Activated naive CD8-positive, alpha-beta T cell treated with anti-CD3 and anti-CD28 coated beads, Interleukin-2, amount 50 U/mL, for 16 hours (primary cell): ENCODE data around the gene GRAMD4.

ENCODE experiments used
- DNase-seq: peaks from one replicate; pipeline ENCODE4 v3.0.0-alpha.2; 2020; ENCODE audit warnings: low read depth, low spot score

GRAMD4 gene

DNA sequence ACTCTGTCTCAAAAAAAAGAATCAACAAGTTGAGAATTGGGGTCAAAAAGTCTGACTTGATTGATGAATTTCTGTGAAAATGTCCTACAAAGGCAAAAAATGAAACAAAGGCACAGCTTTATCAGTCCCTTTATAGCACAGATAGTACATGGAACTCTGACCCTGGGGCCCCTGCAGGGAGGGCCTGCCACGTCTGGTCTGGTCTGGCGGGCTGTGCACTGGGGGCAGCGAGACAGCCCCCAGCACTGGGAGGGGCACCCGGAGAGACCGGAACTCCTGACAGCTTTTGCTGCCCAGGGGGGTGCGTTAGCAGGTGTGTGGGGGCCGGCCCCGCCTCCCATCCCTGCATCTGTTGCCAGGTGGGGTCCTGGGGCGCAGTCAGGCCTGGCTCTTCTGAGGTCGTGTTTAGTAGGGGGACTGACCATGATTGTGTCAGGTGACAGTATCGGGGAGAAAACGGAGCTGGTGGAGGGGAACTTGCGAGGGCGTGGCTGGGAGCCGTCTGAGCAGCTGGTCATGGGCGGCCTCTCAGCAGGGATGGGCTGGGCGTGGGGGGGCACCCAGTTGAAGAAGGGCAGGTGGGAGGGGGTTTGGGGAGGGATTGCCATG, 51.7 kb downstream of the GRAMD4 start:
- no peak for DNase-seq

DNA sequence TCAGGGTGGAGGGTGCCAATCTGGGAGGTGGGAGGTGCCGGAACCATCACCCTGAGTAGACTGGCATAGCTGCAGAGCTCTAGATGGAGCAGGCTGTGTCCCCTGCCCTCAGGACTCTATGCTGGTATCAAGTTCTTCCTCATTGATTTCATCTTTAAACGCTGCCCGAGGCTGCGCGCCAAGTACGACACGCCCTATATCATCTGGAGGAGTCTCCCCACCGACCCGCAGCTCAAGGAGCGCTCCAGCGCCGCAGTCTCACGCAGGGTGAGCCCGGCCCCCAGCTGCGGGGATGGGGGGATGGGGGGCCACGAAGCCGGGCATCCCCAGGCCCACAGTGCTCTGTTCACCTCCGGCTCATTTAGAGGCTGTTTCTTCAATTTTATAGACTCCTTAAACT, 52.5 kb downstream of the GRAMD4 start:
- no peak for DNase-seq

DNA sequence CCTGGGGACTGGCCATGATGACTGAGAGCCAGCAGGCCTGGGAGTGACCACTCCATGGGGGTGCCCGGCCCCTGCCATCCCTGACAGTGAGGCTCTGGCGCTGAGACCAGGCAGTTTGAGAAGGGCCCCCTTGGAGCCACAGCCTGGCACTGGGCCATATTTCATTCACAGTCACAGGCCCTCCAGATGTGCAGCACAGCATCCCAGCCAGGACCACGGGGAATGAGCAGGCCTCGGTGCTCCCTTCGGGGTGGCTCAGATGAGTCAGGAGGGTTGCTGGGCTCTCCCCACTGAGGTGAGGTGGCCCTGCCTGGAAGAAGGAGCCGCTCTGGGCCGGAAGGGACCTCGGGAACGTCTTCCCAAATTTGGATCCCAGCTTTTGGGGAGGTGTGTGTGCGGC, 53.0 kb downstream of the GRAMD4 start:
- no peak for DNase-seq

DNA sequence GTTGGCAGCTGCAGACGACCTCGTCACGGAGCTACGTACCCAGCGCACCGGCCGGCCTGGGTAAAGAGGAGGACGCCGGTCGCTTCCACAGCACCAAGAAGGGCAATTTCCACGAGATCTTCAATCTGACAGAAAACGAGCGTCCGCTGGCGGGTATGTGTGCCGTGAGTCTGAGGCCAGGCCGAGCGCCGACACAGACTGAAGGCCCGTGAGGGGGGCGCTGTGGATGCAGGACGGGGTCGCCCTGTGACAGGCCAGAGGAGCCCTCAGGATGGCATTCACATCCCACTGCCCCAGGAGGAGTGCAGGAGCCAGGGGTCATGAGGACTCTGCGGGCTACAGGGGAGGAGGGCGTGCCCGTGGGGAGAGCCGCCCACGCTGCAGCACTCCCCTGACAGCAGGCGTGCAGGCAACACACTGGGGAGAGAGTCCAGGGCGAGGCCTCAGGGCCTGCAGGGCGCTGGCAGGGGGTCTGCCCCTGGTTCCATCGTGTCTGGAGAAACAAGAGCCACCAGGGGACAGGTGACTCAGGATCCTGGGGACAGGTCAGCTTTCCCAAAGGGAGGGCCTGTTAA, 53.6 kb downstream of the GRAMD4 start:
- DNase-seq: no peak

DNA sequence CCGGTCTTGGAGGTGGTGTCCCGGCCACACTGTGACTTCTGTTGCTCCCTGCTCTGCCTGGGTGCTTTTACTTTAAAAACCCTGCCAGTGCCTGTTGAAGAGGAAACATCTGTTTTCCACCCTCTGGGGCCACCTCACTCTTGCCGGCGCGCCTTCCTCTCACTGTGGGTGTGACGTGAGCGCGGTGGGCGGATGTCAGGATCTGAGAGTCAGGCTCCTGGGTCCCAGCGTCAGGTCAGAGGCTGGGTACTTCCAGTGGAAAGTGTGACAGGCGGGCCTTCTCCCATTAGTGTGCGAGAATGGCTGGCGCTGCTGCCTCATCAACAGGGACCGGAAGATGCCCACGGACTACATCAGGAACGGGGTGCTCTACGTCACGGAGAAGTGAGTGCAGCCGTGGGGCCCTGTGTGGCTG, 54.2 kb downstream of the GRAMD4 start:
- peak; percentile 86 for DNase-seq

DNA sequence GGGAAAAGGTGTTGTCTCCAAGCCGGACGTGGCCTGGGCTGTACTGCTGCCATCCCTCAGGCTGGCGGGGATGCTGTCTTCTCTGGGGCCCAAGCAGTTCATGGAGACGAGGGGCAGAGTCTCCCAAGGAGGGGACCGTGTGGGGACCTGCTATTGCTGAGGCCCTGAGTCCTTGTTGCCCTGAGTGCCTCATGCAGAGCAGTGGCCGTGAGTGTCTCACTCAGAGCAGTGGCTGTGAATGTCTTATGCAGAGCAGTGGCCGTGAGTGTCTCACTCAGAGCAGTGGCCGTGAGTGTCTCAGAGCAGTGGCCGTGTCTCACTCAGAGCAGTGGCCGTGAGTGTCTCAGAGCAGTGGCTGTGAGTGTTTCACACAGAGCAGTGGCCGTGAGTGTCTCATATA, 54.7 kb downstream of the GRAMD4 start:
- DNase-seq: no peak

DNA sequence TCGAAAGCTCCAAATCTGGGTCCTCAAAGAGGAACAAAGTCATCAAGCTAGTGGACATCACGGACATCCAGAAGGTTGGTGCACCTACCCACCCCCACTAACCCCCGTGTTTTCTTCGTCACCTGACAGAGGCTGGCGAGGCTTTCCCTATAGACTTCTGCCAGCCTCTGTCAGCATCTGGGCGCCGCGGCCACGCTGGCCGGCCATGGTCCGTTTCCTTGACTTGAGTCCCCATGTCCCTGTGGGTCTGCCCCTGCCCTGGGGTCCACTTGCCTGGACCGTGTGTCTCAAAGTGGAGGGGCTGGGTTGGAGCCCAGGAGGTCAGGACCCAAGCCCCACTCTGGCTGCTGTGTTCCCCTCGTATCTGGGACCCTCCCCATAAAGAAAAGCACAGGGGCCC, 55.3 kb downstream of the GRAMD4 start:
- no peak for DNase-seq

DNA sequence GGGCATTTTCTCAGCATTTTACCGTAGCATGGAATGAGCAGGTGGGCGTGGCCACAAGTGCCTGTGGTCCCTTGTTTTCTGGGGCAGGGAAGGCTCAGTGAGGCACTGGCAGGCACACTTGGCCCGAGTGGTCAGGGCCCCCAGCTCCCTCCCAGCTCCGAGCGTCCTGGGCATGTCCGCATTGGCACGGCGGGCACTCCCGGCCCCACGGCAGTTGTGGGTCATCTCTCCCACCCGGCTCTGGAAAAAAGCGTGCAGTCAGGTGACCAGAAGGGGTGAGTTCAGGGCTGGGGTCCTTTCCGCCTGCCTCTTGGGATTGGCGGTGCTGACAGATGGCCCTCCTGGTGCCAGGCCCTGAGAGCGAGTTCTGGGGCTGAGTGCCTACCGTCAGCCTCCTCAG, 55.8 kb downstream of the GRAMD4 start:
- DNase-seq: no peak

DNA sequence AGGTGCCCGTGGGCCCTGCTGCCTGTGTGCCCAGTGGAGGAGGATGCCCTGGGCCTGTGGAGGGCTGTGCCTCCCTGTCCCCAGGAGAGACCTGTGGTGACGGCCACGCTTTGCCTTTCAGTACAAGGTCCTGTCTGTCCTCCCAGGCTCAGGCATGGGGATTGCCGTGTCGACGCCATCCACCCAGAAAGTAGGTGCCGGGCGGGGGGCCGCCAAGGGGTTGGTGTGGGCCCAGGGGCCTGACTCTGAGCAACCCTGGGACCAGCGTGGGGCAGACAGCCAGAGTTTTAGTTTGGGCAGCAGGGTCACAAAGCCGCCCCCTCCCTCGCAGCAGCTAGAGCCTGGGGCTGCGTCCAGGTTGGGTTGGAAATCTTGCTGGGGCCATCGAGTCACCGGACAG, 56.3 kb downstream of the GRAMD4 start:
- no peak for DNase-seq

DNA sequence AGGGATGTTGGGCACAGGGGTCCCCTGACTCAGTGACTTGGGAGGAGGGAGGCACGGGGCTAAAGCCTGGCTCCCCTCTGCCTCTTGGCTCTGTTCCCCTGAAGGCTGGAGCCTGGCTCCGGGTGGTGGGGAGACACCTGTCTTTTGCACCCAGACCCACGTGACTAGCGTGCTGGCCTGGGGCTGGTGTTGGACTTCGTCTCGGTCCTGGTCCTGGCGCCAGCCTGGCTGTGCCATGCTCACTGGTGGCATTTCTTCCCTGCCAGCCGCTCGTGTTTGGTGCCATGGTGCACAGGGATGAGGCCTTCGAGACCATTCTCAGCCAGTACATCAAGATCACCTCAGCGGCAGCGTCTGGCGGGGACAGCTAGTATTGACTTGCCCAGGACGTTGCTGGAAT, 56.7 kb downstream of the GRAMD4 start:
- no peak for DNase-seq

DNA sequence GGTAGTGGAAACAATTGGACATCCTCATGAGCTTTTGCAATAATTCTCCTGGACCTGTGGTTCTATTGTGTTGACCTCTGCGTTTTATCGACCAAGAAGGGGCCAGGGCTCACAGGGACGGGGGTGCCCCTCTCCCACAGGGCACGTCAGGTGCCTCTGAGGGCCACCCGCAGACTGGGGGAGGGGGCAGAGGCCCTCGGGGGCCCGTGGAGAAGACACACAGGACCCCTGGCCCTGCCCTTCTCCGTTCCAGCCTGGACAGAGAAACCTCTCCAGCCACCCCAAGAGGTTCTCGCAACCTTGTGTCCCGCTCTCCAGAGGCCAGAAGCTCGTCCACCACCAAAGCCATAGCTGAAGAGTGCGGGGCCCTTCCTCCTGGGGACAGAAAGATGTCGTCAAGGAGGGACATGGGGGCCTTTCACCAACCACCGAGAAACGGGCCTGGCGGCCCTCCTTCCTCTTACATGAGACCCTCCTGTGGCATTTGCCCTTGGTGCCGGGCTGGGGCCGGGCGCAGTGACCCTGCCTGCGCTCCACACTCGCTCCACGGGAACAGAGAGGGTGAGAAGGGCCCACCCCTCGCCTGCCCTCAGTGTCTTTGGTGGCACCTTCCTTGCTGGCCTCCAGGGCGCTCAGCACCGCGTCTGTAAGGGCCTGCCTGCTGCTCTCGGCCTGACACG, 57.3 kb downstream of the GRAMD4 start:
- DNase-seq: no peak

DNA sequence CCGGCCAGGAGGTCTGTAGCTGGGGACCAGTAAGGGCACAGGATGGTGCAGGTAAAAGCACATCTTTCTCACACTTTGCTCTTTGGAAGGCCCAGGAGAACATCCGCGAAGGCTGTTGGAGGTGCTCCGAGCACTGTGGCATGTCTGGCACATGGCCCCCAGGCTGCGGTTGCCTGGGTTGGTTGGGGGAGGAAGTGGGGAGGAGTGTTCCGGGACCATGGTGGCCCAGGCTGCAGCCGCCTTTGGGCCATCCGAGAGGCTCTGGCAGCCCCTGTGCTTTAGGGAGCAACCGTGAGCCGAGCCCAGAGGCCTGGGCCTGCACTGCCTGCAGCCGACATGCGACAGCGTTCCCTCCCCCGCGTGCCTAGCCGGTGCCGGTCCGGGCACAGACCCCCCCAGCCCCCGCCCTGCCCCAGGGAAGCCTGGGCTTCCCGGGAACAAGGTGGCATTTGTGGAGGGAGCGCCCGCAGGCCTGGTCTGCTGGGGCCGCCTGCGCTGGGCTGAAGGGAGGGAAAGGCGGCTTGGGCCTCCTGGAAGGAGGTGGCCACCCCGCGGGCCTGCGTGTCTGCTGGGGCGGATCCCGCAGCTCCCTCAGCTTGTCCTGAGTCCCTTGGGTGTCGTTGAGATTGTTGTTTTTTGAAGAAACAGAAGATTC, 57.9 kb downstream of the GRAMD4 start:
- DNase-seq: no peak

DNA sequence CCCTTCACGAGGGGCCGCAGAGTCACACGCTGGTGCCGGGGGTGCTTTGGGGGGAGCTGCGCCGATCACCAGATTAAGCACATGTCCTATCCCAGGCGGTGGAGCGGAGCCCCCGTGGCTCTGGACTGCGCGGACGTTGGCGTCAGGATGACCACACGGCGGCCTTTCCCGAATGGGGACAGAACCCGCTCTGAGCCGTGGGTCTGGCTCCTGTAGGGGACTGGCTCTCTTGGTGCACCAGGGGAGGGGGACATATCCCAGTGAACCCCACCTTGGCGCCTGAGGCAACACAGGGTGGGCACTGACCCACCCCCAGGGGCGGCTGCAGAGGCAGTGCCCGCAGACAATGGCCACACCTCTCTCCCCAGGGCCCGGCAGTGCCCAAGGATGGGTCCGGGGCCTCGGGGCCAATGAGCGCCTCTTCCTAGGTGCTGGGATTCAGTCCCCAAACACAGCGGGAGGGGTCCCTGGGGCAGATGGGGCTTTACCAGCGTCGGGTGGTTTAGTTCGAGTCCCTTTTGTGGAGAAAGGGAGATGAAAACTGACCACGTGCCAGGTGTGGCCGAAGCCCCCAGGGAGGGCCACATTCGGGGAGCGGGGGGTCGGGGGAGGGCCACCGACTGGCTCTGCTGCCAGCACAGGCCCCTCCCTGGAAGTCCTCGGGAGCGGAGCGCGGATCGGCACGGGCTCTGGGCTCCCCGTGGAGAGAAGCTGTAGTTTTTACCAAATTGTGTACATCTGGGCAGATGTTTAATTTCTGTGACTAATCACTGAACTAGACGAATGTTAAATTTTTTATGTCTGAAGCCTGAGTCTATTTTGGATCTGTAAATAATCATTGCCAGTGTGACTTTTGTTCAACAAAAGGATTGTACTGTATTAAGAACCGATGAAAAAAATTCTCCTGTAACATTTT, 58.9 kb downstream of the GRAMD4 start:
- no peak for DNase-seq

DNA sequence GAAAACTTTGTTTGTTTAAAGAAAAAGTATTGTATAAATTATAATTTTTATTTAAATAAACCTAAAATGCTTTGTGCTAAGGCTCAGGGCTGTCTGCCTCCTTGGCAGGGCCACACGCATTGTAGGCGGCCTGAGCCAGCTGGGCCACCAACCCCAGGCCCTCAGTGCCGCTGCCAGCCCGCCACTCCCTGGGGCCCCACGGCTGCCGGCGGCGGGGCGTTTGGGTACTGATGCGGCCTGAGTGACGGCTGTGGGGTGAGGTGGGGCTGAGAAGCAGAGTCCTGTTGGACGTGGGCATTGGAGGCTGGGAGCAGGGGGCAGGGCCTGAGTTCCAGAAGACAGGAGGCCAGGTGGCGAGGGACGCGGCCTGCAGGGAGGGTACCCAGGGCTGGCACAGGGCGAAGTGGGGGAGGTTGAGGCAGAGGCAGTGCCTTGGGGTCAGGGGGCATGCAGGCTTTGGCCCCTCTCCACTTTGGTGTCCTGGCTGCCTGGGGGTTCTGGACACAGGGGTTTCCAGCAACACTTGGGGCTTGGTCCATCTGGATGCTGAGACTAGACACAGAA, 59.6 kb downstream of the GRAMD4 start:
- no peak for DNase-seq

DNA sequence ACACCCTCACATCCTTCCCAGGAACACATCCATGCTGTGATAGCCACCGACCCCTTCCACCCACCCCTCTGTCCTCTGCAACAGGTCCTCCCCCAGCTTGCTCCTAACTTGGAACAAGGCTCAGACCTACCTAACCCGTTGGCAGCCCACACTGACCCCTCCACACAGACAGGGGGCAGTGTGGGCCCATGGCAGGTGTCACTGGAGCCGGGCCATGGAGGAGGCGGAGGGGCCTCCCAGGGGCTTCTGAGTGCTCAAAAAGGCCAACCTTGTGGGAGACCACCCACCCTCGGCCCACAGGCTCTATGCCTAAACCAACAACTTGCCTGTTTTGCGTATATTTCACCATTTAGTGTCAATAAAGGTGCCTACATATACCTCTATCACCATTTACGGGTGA, 60.8 kb downstream of the GRAMD4 start:
- DNase-seq: no peak

DNA sequence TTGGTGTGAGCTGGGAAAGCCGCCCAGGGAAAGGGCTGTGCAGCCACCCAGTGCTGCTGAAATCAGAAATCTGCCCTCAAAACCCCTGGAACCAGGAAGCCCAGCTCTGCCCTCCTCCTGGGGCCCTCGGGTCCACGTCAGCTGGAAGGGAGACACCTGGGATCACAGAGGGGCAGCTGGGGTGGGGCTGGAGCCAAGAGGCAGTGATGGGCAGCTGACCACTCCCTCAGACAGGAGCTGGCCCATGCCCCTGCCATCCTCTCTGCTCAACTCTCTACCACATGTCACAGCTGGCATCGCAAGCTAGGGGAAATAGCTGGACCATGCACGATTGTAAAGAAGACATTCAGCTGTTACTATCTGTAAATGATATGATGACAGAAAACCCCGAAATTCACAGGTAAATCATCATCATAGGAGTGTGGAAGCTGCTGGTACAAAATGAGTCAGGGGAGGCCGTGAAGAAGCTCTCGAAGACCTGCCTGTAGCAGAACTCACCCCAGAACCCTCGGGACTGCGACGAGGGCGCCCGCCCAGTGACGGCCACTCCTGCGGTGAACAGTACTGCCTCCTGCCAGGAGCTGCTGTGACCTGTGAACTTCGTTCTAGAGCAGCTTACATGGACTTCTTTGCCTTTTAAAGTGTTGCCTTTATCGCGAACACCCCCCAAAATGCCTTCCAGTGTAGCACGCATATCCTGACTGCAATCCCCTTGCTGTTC, 62.0 kb downstream of the GRAMD4 start:
- no peak for DNase-seq

DNA sequence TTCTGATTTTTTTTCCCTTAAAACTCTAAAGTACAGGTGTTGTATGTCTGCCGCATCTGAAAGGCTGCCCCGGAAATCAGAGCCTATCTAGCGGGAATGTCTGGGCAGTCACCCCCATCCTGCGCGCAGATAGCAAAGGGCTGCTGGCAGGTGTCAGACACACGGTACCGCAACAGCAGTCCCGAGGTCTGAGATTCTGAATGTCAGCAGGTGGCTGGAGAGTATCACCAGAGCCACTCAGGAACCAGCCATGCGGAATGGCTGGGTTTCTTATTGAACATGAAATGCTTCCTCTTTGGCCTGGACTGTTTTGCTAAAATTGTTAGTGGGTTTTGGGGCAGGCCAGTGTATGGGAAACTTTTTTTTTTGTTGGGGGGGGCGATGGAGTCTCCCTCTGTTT, 64.5 kb downstream of the GRAMD4 start:
- no peak for DNase-seq

DNA sequence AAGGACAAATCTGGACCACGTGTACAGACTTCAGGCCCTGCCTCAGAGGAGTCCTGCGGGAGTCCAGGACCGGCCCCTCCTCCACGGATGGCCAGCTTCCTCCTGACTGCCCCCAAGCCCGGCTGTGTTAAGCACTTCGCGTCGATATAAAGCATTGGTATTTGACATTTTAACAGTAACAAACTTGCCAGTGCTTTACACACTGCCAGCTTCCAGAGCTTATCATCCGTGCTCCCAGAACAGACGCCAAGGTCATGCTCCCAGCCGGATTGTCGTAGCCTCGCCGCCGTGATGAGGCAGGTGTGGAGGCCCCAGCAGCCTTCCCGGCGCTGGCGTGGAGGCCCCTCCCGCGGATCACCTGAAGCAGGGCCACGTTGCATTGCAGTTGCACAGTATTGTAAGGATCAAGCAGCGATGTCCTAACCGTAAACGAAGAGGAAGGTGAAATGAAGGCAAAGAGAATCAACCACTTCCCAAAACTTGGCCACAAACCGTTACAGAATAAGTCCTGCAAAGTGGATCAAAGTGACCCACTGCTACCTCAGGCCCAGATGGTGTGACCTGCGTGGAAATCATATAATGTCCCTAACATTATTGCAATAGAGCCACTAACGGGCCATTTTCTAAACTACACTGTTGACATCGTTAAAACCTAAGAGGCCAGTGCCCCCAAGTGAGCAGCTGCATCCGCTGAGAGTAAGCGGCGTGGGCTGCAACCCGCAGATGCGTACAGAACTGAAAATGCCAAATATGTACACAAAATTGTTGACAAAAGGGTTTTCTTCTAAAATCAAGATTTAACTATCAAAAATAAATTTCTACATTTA, 66.2 kb downstream of the GRAMD4 start:
- no peak for DNase-seq

DNA sequence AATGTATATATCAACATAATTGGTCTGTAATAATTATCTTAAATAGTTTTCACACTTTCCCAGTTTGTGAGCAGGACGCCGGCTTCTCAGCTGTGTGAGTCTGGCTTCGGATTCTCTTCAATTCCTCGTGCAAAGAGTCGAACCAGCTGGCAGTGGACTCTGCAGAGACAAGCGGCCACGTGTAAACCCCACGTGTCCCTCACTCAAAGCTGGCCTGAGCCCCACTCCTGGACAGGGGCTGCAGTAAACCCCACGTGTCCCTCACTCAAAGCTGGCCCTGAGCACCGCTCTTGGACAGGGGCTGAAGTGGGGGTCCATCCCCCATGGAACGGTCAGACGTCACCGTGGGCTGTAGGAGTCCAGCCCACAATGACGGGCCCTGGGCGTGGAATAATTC, 66.9 kb downstream of the GRAMD4 start:
- DNase-seq: no peak

DNA sequence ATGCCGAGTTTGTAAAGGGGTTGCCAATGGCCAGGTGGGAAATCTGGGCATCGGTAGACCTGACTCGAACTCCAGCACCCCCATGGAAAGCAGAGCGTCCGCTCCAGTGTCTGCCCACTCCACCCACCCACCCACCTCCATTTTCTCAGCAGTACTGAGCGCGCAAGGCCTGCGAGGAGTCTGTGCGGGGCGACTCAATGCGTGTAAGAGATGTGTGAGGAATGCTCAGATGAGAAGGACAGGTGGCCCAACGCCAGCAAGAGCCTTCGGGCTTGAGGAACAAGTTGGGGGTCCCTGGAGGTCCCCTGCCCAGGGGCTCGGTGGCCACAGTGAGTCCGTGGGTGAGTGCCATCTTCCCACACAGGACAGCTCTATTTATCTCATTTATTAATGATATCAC, 67.3 kb downstream of the GRAMD4 start:
- DNase-seq: no peak
